ENCODE results near the gene ADRA1B. TPM values are rescaled to one million over a fixed set of nuclear protein-coding genes. Genes with fewer than 3 reads are reported as not detected.

The ADRA1B gene
- total and polyA plus RNA-seq, 10 of the 15 experiments (the other 5 are each of a cell fraction or from before 2014, with no cell fraction given) = 0.04 TPM; not detected in 9

GRCh38 chr5:159886296-159886695 is 30.0 kb upstream of the ADRA1B start:
- ChIA-PET CTCF (no interaction called here), RAD21 (ENCODE audit: unreplicated experiment) (no interaction called here), SMC1A (ENCODE audit: uncharacterized antibody, unreplicated experiment) (no interaction called here), POLR2A (no interaction called here)
- Histone ChIP-seq H2AFZ (ENCODE audit: control insufficient read depth, low read depth, low read length) (no peak overlapping the region), H3K9ac (ENCODE audit: control insufficient read depth, insufficient read depth, low read length) (no peak overlapping the region), H3K27me3 (replicated peaks in 1 of 2; ENCODE audit: control insufficient read depth in 2 of 2, insufficient read depth in 2 of 2, low read length in 1 of 2) (no peaks in the 10 kb centered on the region; a peak in 2 of 4 replicates), H3K4me1 (ENCODE audit: control insufficient read depth, insufficient read depth, low read length) (no peaks in the 10 kb centered on the region), H4K20me1 (ENCODE audit: control insufficient read depth, insufficient read depth) (no peaks in the 10 kb centered on the region), H3K4me3 (no peak overlapping the region), H3K9me3 (replicated peaks; ENCODE audit: control insufficient read depth, insufficient read depth, low read length) (no peaks in the 10 kb centered on the region), H3K79me2 (ENCODE audit: control insufficient read depth, insufficient read depth, low read length) (no peaks in the 10 kb centered on the region), H3K36me3 (ENCODE audit: control insufficient read depth in 2 of 2, insufficient read depth in 2 of 2, low read length in 1 of 2) (no peaks in the 10 kb centered on the region), H3K27ac (ENCODE audit: control insufficient read depth, insufficient read depth) (no peak overlapping the region), H3K4me2 (ENCODE audit: control insufficient read depth, insufficient read depth) (no peak overlapping the region)
- FAIRE-seq (no peak), DNase-seq (ENCODE audit: low read depth, low spot score) (no peak), ATAC-seq (no peak)
- TF ChIP-seq SUZ12 (IDR thresholded peaks at IDR 0.05; ENCODE audit: unreplicated experiment) (no peak), CHD2 (IDR thresholded peaks at IDR 0.05; ENCODE audit: borderline replicate concordance, low read depth, low read length) (no peak), RCOR1 (conservative IDR thresholded peaks at IDR 0.05; ENCODE audit: low read depth, low read length) (no peak), SMAD5 (IDR thresholded peaks at IDR 0.05; ENCODE audit: low read depth) (no peak), NFIC (IDR thresholded peaks at IDR 0.05; ENCODE audit: low read depth, low read length) (no peak), GABPA (IDR thresholded peaks at IDR 0.05; ENCODE audit: low read depth) (no peak), SPI1 (IDR thresholded peaks at IDR 0.05; ENCODE audit: borderline replicate concordance, insufficient read depth, low read depth, low read length) (no peak), ZBTB4 (CRISPR knock-in tag; IDR thresholded peaks at IDR 0.05) (no peak), SMAD1 (IDR thresholded peaks at IDR 0.05; ENCODE audit: low read depth, partially characterized antibody) (no peak)
- TF ChIP-seq, protein P1, sequence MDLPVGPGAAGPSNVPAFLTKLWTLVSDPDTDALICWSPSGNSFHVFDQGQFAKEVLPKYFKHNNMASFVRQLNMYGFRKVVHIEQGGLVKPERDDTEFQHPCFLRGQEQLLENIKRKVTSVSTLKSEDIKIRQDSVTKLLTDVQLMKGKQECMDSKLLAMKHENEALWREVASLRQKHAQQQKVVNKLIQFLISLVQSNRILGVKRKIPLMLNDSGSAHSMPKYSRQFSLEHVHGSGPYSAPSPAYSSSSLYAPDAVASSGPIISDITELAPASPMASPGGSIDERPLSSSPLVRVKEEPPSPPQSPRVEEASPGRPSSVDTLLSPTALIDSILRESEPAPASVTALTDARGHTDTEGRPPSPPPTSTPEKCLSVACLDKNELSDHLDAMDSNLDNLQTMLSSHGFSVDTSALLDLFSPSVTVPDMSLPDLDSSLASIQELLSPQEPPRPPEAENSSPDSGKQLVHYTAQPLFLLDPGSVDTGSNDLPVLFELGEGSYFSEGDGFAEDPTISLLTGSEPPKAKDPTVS (IDR thresholded peaks at IDR 0.05; ENCODE audit: low read depth, low read length) = no peak
- TF ChIP-seq, protein P2, sequence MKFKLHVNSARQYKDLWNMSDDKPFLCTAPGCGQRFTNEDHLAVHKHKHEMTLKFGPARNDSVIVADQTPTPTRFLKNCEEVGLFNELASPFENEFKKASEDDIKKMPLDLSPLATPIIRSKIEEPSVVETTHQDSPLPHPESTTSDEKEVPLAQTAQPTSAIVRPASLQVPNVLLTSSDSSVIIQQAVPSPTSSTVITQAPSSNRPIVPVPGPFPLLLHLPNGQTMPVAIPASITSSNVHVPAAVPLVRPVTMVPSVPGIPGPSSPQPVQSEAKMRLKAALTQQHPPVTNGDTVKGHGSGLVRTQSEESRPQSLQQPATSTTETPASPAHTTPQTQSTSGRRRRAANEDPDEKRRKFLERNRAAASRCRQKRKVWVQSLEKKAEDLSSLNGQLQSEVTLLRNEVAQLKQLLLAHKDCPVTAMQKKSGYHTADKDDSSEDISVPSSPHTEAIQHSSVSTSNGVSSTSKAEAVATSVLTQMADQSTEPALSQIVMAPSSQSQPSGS (IDR thresholded peaks at IDR 0.05; ENCODE audit: low read length) = no peak
- in situ Hi-C loops (cut with MboI) = no loop called here
- intact Hi-C loops (cut with micrococcal nuclease; ENCODE audit: unreplicated experiment) = no loop called here
- 55% methylated on average over 1 of the region's 1 CpG for WGBS (ENCODE audit: insufficient coverage, insufficient replicate concordance, low lambda C conversion rate, missing lambda C conversion rate)
- no TSS peak for BruUV-seq (replicated peaks)
